ENCODE results near the gene KLHL9.

KLHL9 gene

GRCh38 chr9:21357479-21358460, 22.6 kb upstream of the KLHL9 start:
- no peak for TF ChIP-seq YY1 (IDR thresholded peaks at IDR 0.05; ENCODE audit: insufficient read depth, insufficient read length)
- Histone ChIP-seq H3K9me3 (ENCODE audit: insufficient read depth, low read length) (no peaks in the 10 kb centered on the region), H3K36me3 (ENCODE audit: insufficient read depth, insufficient read length, low read length) (no peaks in the 10 kb centered on the region), H3K9ac (ENCODE audit: insufficient read length, low read depth) (no peak overlapping the region), H3K4me1 (ENCODE audit: insufficient read depth, insufficient read length) (no peaks in the 10 kb centered on the region), H3K4me3 (ENCODE audit: insufficient read length, low read depth) (no peak overlapping the region), H3K27me3 (ENCODE audit: insufficient read depth, insufficient read length) (no peaks in the 10 kb centered on the region)
- DNase-seq (ENCODE audit: low read depth, low spot score) = no peak

- H3K4me3 ChIP-seq (ENCODE audit: insufficient read length, low read depth) = no peak within 1 kb of the TSS
- no peaks in the 10 kb centered on the region for H3K4me1 ChIP-seq (ENCODE audit: insufficient read depth, insufficient read length)
- H3K36me3 ChIP-seq (ENCODE audit: insufficient read depth, insufficient read length, low read length) = no peaks in the 10 kb centered on the region
- no peaks in the 10 kb centered on the region for H3K9me3 ChIP-seq (ENCODE audit: insufficient read depth, low read length)
- H3K9ac ChIP-seq (ENCODE audit: insufficient read length, low read depth) = no peak within 1 kb of the TSS
- TF ChIP-seq ZNF274 (IDR thresholded peaks at IDR 0.05; ENCODE audit: low read depth, low read length) (no peak), SUZ12 (IDR thresholded peaks at IDR 0.05; ENCODE audit: extremely low read depth, insufficient read depth, insufficient read length) (no peak), YY1 (IDR thresholded peaks at IDR 0.05; ENCODE audit: insufficient read depth, insufficient read length) (no peak)
- DNase-seq (ENCODE audit: low read depth, low spot score) = no peak
- no peaks in the 10 kb centered on the region for H3K27me3 ChIP-seq (ENCODE audit: insufficient read depth, insufficient read length)
Observed at GRCh38 chr9:21350787-21351186, 15.6 kb upstream of the KLHL9 start, which contains the start of gene IFNA6. Gene IFNA6 (minus strand): TSS chr9:21350887. CDS start chr9:21350887, 0 bp downstream.

- no peaks in the 10 kb centered on the region for H3K27me3 ChIP-seq (ENCODE audit: insufficient read depth, insufficient read length)
- TF ChIP-seq ZNF274 (IDR thresholded peaks at IDR 0.05; ENCODE audit: low read depth, low read length) = no peak
- no peak for TF ChIP-seq SUZ12 (IDR thresholded peaks at IDR 0.05; ENCODE audit: extremely low read depth, insufficient read depth, insufficient read length)
- TF ChIP-seq YY1 (IDR thresholded peaks at IDR 0.05; ENCODE audit: insufficient read depth, insufficient read length) = no peak
- no peaks in the 10 kb centered on the region for H3K4me1 ChIP-seq (ENCODE audit: insufficient read depth, insufficient read length)
Observed at GRCh38 chr9:21348430-21348970, 13.3 kb upstream of the KLHL9 start.

GRCh38 chr9:21340735-21341134, 5.5 kb upstream of the KLHL9 start:
- H3K9ac ChIP-seq (ENCODE audit: insufficient read length, low read depth) = no peak overlapping the region
- no peak for DNase-seq (ENCODE audit: low read depth, low spot score)
- no peaks in the 10 kb centered on the region for H3K36me3 ChIP-seq (ENCODE audit: insufficient read depth, insufficient read length, low read length)
- no peaks in the 10 kb centered on the region for H3K9me3 ChIP-seq (ENCODE audit: insufficient read depth, low read length)
- no peaks in the 10 kb centered on the region for H3K4me1 ChIP-seq (ENCODE audit: insufficient read depth, insufficient read length)
- TF ChIP-seq YY1 (IDR thresholded peaks at IDR 0.05; ENCODE audit: insufficient read depth, insufficient read length) = no peak
- TF ChIP-seq ZNF274 (IDR thresholded peaks at IDR 0.05; ENCODE audit: low read depth, low read length) = no peak
- no peak for TF ChIP-seq SUZ12 (IDR thresholded peaks at IDR 0.05; ENCODE audit: extremely low read depth, insufficient read depth, insufficient read length)
- H3K4me3 ChIP-seq (ENCODE audit: insufficient read length, low read depth) = no peak overlapping the region
- H3K27me3 ChIP-seq (ENCODE audit: insufficient read depth, insufficient read length) = no peaks in the 10 kb centered on the region

More at GRCh38 chr9:21348430-21348970, 13.3 kb upstream of the KLHL9 start:
- no peaks in the 10 kb centered on the region for H3K36me3 ChIP-seq (ENCODE audit: insufficient read depth, insufficient read length, low read length)
- DNase-seq (ENCODE audit: low read depth, low spot score) = no peak
- no peak overlapping the region for H3K9ac ChIP-seq (ENCODE audit: insufficient read length, low read depth)
- no peaks in the 10 kb centered on the region for H3K9me3 ChIP-seq (ENCODE audit: insufficient read depth, low read length)
- no peak overlapping the region for H3K4me3 ChIP-seq (ENCODE audit: insufficient read length, low read depth)

- no peak for DNase-seq (ENCODE audit: low read depth, low spot score)
- H3K36me3 ChIP-seq (ENCODE audit: insufficient read depth, insufficient read length, low read length) = peaks cover 25% of the 10 kb centered on the region
- H3K4me1 ChIP-seq (ENCODE audit: insufficient read depth, insufficient read length) = no peaks in the 10 kb centered on the region
- TF ChIP-seq SUZ12 (IDR thresholded peaks at IDR 0.05; ENCODE audit: extremely low read depth, insufficient read depth, insufficient read length) (no peak), YY1 (IDR thresholded peaks at IDR 0.05; ENCODE audit: insufficient read depth, insufficient read length) (no peak), ZNF274 (IDR thresholded peaks at IDR 0.05; ENCODE audit: low read depth, low read length) (no peak)
- peaks cover 14% of the 10 kb centered on the region; the same call in 1 of the 2 replicates for H3K9me3 ChIP-seq (ENCODE audit: insufficient read depth, low read length)
- H3K9ac ChIP-seq (ENCODE audit: insufficient read length, low read depth) = no peak overlapping the region
- no peaks in the 10 kb centered on the region for H3K27me3 ChIP-seq (ENCODE audit: insufficient read depth, insufficient read length)
- no peak overlapping the region for H3K4me3 ChIP-seq (ENCODE audit: insufficient read length, low read depth)
Observed at GRCh38 chr9:21336457-21336856, 1.3 kb upstream of the KLHL9 start.

GRCh38 chr9:21333226-21333625, 2.0 kb downstream of the KLHL9 start:
- Histone ChIP-seq H3K36me3 (ENCODE audit: insufficient read depth, insufficient read length, low read length) (peaks cover 53% of the 10 kb centered on the region), H3K9me3 (ENCODE audit: insufficient read depth, low read length) (peaks cover 14% of the 10 kb centered on the region; the same call in 1 of the 2 replicates), H3K27me3 (ENCODE audit: insufficient read depth, insufficient read length) (no peaks in the 10 kb centered on the region), H3K4me3 (ENCODE audit: insufficient read length, low read depth) (peak overlapping the region; percentile 6), H3K9ac (ENCODE audit: insufficient read length, low read depth) (no peak overlapping the region), H3K4me1 (ENCODE audit: insufficient read depth, insufficient read length) (no peaks in the 10 kb centered on the region)
- DNase-seq (ENCODE audit: low read depth, low spot score) = no peak
- TF ChIP-seq YY1 (IDR thresholded peaks at IDR 0.05; ENCODE audit: insufficient read depth, insufficient read length) = no peak
- no peak for TF ChIP-seq SUZ12 (IDR thresholded peaks at IDR 0.05; ENCODE audit: extremely low read depth, insufficient read depth, insufficient read length)
- no peak for TF ChIP-seq ZNF274 (IDR thresholded peaks at IDR 0.05; ENCODE audit: low read depth, low read length)

Data from NT2/D1 (cell line).